HG03039 (cell line): Measurements from ENCODE around the gene LRMDA.

Source experiments
- ATAC-seq: cut with Tn5 transposase; IDR thresholded peaks from one replicate; pipeline ENCODE4 v1.9.1; 2021; ENCODE audit warnings: mild to moderate bottlenecking, moderate library complexity; ENCODE audit not compliant: unreplicated experiment

Gene LRMDA

GRCh38 chr10:76265441-76266113 lies 834.2 kb downstream of the LRMDA start:
- no peak for ATAC-seq

- no peak for ATAC-seq
Measured at GRCh38 chr10:76268530-76268929, 837.1 kb downstream of the LRMDA start.

GRCh38 chr10:76268954-76269353 lies 837.5 kb downstream of the LRMDA start:
- ATAC-seq: no peak

GRCh38 chr10:76270464-76270863 lies 839.0 kb downstream of the LRMDA start:
- ATAC-seq: no peak

- ATAC-seq: no peak
Measured at GRCh38 chr10:76274933-76275332, 843.5 kb downstream of the LRMDA start.

- no peak for ATAC-seq
Measured at GRCh38 chr10:76278811-76279460, 847.5 kb downstream of the LRMDA start.

GRCh38 chr10:76281659-76282058 lies 850.2 kb downstream of the LRMDA start:
- ATAC-seq: no peak

- ATAC-seq: no peak
Measured at GRCh38 chr10:76282061-76283025, 850.9 kb downstream of the LRMDA start.

GRCh38 chr10:76284351-76284750 lies 852.9 kb downstream of the LRMDA start:
- ATAC-seq: no peak

- no peak for ATAC-seq
Measured at GRCh38 chr10:76285012-76285411, 853.6 kb downstream of the LRMDA start.

- ATAC-seq: no peak
Measured at GRCh38 chr10:76285515-76285914, 854.1 kb downstream of the LRMDA start.

- ATAC-seq: no peak
Measured at GRCh38 chr10:76286536-76286935, 855.1 kb downstream of the LRMDA start.

- no peak for ATAC-seq
Measured at GRCh38 chr10:76287856-76288255, 856.4 kb downstream of the LRMDA start.

- no peak for ATAC-seq
Measured at GRCh38 chr10:76291175-76291574, 859.8 kb downstream of the LRMDA start.

GRCh38 chr10:76291885-76292284 lies 860.5 kb downstream of the LRMDA start:
- ATAC-seq: no peak

- ATAC-seq: no peak
Measured at GRCh38 chr10:76296957-76297356, 865.5 kb downstream of the LRMDA start.

GRCh38 chr10:76297358-76297757 lies 865.9 kb downstream of the LRMDA start:
- ATAC-seq: no peak

- no peak for ATAC-seq
Measured at GRCh38 chr10:76297780-76298281, 866.4 kb downstream of the LRMDA start.

- no peak for ATAC-seq
Measured at GRCh38 chr10:76298329-76298728, 866.9 kb downstream of the LRMDA start.

GRCh38 chr10:76299501-76299900 lies 868.1 kb downstream of the LRMDA start:
- no peak for ATAC-seq

GRCh38 chr10:76301211-76301610 lies 869.8 kb downstream of the LRMDA start:
- ATAC-seq: no peak
